Activated naive CD8-positive, alpha-beta T cell treated with anti-CD3 and anti-CD28 coated beads for 36 hours (primary cell): Measurements from ENCODE around the gene GLRA1. TPM values are rescaled to one million over a fixed set of nuclear protein-coding genes. Genes with fewer than 3 reads are reported as not detected.
"Not testable (repeated sequence)": the region's sequence is repeated elsewhere in the genome, so short reads cannot be mapped to it uniquely, and the experiment has no call there.

Experiments
- DNase-seq: peaks from one replicate; pipeline ENCODE4 v3.0.0; 2021
- H3K27ac Mint-ChIP-seq: one replicate; pipeline ENCODE4 v1.8.0; 2022; ENCODE audit warnings: mild to moderate bottlenecking, moderate library complexity, mixed read lengths
- H3K27me3 Mint-ChIP-seq: one replicate; pipeline ENCODE4 v1.8.0; 2022; ENCODE audit warnings: mild to moderate bottlenecking, mixed read lengths
- H3K36me3 Mint-ChIP-seq: one replicate; pipeline ENCODE4 v1.8.0; 2021; ENCODE audit warnings: mild to moderate bottlenecking, mixed read lengths
- H3K4me1 Mint-ChIP-seq: one replicate; pipeline ENCODE4 v1.8.0; 2021; ENCODE audit warnings: mixed read lengths
- H3K4me3 Mint-ChIP-seq: one replicate; pipeline ENCODE4 v1.8.0; 2022; ENCODE audit warnings: mild to moderate bottlenecking, moderate library complexity, mixed read lengths
- H3K9me3 Mint-ChIP-seq: one replicate; pipeline ENCODE4 v1.8.0; 2022; ENCODE audit warnings: mixed read lengths
- total RNA-seq, 2 experiments: library from RNA; stranded (reverse); gene quantifications; one replicate each; pipeline ENCODE4 v1.2.3, GENCODE V29; 2021

GLRA1 gene
- total RNA-seq, 2 experiments from 2014 or later, result not detected

DNA sequence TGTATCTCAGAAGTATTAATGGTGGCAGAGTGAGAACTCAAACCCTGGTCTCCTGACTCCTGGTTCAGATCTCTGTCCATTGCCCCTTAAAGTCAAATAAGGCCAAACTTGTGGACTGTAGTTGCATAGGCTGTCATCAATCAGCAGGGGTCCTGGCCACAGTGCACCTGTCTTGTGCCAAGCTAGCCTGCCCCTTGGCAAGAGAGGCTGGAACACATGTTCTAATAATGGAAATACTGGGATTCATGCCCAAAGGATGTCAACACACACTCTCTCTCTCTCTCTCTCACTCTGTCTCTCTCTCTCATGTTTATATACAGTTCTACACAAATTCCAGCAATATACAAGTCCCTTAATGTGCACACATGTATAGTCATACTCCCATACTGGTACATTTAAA lies 44.3 kb downstream of the GLRA1 start:
- Mint-ChIP-seq H3K36me3 (peaks cover 7% of the 10 kb centered on the region), H3K4me3 (no peak overlapping the region), H3K9me3 (peaks cover 12% of the 10 kb centered on the region), H3K27me3 (no peaks in the 10 kb centered on the region), H3K4me1 (no peaks in the 10 kb centered on the region), H3K27ac (no peak overlapping the region)
- DNase-seq, result no peak

DNA sequence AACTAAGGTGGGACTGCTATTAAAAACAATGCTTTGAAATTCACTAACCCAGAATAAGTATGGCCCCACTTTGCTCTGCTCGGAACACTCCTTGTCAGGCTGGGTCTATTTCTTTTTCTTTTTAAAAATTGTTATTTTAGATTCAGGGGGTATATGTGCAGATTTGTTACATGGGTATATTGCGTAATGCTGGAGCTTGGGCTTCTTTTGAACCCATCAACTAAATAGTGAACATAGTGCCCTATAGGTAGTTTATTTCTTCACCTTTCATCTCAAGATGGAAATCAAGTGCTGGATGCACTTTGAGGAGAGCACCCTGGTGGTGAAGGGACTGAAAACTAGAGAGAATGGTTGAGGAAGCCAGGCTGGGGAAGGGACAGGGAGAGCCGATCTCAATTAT lies 51.0 kb downstream of the GLRA1 start:
- H3K9me3 Mint-ChIP-seq, result peaks cover 12% of the 10 kb centered on the region
- no peak for DNase-seq
- H3K27ac Mint-ChIP-seq, result no peak overlapping the region
- H3K27me3 Mint-ChIP-seq, result no peaks in the 10 kb centered on the region
- peaks cover 7% of the 10 kb centered on the region for H3K36me3 Mint-ChIP-seq
- H3K4me1 Mint-ChIP-seq, result peaks cover under 1% of the 10 kb centered on the region
- no peak overlapping the region for H3K4me3 Mint-ChIP-seq

DNA sequence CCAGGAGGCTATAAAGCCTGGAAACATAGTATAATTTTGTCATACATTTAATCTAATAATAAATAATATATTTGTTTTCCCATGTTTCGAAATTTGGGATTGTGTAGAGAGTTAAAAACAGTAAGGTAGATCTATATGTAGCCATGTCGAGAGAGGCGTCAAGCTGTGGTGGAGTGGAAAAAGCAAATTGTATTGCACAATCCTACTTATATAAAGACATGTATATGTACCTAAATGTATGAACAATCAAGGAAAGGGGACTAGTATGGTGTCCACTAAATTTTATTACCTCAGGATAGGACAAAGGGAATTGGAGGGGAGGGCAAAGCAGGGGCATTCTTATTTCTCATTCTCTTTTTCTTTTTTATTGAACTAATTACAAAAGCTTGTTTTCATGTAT lies 52.0 kb downstream of the GLRA1 start:
- no peaks in the 10 kb centered on the region for H3K27me3 Mint-ChIP-seq
- DNase-seq, result no peak
- no peak overlapping the region for H3K4me3 Mint-ChIP-seq
- H3K9me3 Mint-ChIP-seq, result peaks cover 8% of the 10 kb centered on the region
- no peak overlapping the region for H3K27ac Mint-ChIP-seq
- peaks cover 3% of the 10 kb centered on the region for H3K36me3 Mint-ChIP-seq
- peaks cover 2% of the 10 kb centered on the region for H3K4me1 Mint-ChIP-seq

GRCh38 chr5:151870820-151871219 lies 53.8 kb downstream of the GLRA1 start:
- H3K27me3 Mint-ChIP-seq, result no peaks in the 10 kb centered on the region
- H3K4me3 Mint-ChIP-seq, result no peak overlapping the region
- no peak overlapping the region for H3K27ac Mint-ChIP-seq
- no peak for DNase-seq
- no peaks in the 10 kb centered on the region for H3K36me3 Mint-ChIP-seq
- H3K9me3 Mint-ChIP-seq, result no peaks in the 10 kb centered on the region
- peaks cover 2% of the 10 kb centered on the region for H3K4me1 Mint-ChIP-seq

DNA sequence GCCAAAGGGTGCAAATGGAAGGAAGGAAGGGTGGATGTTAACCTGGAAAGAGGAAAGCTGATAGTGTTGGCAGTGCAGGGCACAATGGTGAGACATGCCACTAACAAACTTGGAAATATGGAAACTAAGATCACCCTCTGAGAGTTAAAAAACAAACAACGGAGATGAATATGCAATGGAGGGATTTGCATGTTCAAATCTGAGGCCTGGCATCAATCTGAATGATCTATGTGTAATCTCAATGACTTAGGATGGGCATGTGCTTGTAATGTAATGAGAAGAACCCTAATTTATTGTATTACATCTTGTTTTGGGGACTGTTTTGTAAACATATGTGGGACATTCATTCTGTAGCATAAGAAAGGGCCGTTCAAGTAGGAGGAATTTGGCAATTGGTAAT lies 54.4 kb downstream of the GLRA1 start:
- no peak overlapping the region for H3K27ac Mint-ChIP-seq
- peaks cover 2% of the 10 kb centered on the region for H3K4me1 Mint-ChIP-seq
- H3K4me3 Mint-ChIP-seq, result no peak overlapping the region
- H3K27me3 Mint-ChIP-seq, result no peaks in the 10 kb centered on the region
- H3K9me3 Mint-ChIP-seq, result no peaks in the 10 kb centered on the region
- no peak for DNase-seq
- no peaks in the 10 kb centered on the region for H3K36me3 Mint-ChIP-seq

DNA sequence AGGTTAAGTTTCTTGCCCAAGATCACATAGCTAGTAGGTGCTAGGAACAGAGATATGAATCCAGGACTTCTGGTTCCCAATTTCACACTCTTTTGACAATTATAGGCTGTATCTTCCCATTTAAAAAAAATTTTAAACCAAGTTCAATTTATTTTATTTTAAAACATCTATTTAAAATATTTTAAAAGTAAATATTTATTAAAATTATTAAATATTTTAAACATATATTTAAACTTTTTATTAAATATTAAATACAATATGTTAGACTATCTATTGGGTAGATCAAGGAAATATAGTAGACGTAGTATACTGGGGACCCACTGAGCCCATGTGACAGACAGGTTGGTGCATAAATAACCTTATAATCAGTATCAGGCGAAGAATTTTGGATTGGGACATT lies 54.8 kb downstream of the GLRA1 start:
- Mint-ChIP-seq H3K36me3 (no peaks in the 10 kb centered on the region), H3K27ac (no peak overlapping the region)

DNA sequence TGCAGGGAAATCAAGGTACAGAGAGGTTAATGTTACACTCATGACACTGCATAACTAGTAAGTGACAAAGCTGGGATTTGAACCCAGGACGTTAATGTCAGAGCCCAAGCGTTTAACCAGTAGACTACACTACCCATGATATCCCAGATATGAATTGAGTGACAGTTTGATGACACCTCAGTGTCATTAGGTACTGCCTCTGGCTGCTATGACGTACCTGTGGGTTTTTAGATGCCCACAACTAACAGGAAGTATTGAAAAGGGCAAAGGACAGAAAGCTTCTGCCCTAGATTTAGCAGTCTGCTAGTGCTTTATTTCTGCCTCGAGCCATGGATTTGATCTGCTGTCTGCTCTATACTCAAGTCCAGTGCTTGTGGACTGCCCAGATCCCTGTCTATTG lies 56.2 kb downstream of the GLRA1 start:
- Mint-ChIP-seq H3K4me1 (peaks cover 2% of the 10 kb centered on the region), H3K9me3 (no peaks in the 10 kb centered on the region), H3K4me3 (no peak overlapping the region), H3K36me3 (no peaks in the 10 kb centered on the region), H3K27ac (no peak overlapping the region), H3K27me3 (no peaks in the 10 kb centered on the region)
- DNase-seq, result no peak

More for the DNA sequence above, 54.8 kb downstream of the GLRA1 start:
- Mint-ChIP-seq H3K4me3 (no peak overlapping the region), H3K4me1 (peaks cover 2% of the 10 kb centered on the region), H3K27me3 (no peaks in the 10 kb centered on the region), H3K9me3 (no peaks in the 10 kb centered on the region)
- DNase-seq, result no peak

DNA sequence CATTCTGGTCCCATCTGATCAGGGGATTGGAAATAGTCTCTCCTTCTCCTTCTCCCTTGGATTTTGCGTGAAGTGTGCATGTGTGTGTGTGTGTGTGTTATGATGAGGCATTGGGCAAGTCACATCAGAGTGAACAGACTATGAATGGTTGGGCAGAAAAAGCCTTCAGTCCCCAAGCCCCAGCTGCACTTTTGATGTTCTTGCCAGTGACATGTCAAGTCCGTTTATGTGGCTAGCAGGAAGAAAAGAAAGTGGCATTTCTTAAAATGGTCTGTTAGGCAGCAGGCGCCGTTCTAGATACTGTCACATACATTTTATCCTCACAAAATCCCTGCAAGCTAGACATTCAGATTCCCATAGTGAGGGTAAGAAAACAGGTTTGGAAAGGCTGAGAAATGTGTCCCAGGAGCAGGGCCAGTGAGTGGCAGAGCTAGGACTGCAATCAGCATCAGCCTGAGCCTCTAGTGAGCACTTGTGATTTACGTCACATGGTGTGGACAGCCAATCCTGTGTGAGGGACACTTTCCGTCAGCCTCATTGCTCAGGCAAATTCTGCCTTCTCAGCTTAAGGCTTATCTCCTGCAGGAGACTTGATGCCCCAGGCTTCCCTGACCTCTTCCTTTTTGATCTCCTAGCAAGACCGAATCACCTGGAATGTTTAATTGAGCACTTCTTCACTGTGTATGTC lies 60.4 kb downstream of the GLRA1 start:
- Mint-ChIP-seq H3K27ac (no peak overlapping the region), H3K9me3 (no peaks in the 10 kb centered on the region), H3K27me3 (no peaks in the 10 kb centered on the region), H3K4me3 (no peak overlapping the region), H3K4me1 (peaks cover 2% of the 10 kb centered on the region), H3K36me3 (peaks cover 1% of the 10 kb centered on the region)
- DNase-seq, result no peak

DNA sequence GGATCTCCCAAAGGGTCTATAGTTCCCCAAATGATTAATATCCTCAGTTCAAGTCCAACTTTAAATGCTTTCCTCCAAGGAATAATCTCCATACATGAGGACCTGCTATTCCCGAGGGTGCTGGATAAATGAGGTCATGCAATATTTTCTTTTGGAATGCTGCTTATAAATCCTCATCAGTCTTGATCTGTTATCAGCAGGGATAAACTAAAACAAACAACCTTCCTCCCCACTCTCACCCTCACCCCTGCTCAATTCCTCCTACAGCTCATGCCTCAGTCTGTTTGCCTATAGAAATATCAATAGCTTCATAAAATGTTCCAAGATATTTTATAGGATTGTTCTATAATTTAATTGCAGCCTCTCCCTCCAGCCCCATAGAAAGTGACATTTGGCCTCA lies 61.1 kb downstream of the GLRA1 start:
- no peaks in the 10 kb centered on the region for H3K27me3 Mint-ChIP-seq
- no peaks in the 10 kb centered on the region for H3K9me3 Mint-ChIP-seq
- DNase-seq, result no peak
- peaks cover under 1% of the 10 kb centered on the region for H3K4me1 Mint-ChIP-seq
- H3K4me3 Mint-ChIP-seq, result no peak overlapping the region
- no peak overlapping the region for H3K27ac Mint-ChIP-seq
- peaks cover 1% of the 10 kb centered on the region for H3K36me3 Mint-ChIP-seq

DNA sequence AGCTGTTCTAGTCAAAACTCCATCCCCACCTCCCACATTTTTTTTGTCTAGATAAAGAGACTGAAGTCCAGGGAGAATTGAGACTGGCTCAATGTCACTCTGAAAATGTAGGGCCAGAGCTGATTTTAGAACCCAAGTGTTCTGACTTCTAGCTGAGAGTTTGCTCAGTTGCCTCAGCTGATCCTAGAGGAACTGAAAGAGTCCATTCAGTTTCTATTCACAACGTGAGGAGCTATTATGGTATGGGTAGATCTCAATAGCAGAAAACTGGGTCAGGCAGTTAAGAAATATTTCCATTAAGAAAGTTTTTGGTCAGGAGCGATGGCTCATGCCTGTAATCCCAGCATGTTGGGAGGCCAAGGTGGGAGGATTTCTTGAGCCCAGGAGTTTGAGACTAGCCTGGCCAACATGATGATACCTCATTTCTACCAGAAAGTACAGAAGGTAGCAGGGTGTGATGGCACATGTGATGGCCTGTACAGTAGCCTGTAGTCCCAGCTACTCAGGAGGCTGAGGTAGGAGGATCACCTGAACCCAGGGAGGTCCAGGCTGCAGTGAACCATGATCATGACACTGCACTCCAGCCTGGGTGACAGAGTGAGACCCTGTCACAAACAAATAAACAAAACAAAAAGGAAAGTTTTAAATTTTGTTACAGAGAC lies 61.7 kb downstream of the GLRA1 start:
- H3K4me3 Mint-ChIP-seq, result no peak overlapping the region

DNA sequence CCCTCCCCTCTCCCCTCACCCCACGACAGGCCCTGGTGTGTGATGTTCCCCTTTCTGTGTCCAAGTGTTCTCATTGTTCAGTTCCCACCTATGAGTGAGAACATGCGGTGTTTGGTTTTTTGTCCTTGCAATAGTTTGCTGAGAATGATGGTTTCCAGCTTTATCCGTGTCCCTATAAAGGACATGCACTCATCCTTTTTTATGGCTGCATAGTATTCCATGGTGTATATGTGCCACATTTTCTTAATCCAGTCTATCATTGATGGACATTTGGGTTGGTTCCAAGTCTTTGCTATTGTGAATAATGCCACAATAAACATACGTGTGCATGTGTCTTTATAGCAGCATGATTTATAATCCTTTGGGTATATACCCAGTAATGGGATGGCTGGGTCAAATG lies 63.8 kb downstream of the GLRA1 start:
- not testable (repeated sequence) for H3K9me3 Mint-ChIP-seq, H3K27me3 Mint-ChIP-seq, H3K36me3 Mint-ChIP-seq, H3K4me3 Mint-ChIP-seq, H3K27ac Mint-ChIP-seq, DNase-seq, H3K4me1 Mint-ChIP-seq

More for the DNA sequence above, 61.7 kb downstream of the GLRA1 start:
- H3K27ac Mint-ChIP-seq, result no peak overlapping the region
- no peaks in the 10 kb centered on the region for H3K27me3 Mint-ChIP-seq
- no peak for DNase-seq
- no peaks in the 10 kb centered on the region for H3K4me1 Mint-ChIP-seq
- H3K9me3 Mint-ChIP-seq, result no peaks in the 10 kb centered on the region
- H3K36me3 Mint-ChIP-seq, result peaks cover 1% of the 10 kb centered on the region

DNA sequence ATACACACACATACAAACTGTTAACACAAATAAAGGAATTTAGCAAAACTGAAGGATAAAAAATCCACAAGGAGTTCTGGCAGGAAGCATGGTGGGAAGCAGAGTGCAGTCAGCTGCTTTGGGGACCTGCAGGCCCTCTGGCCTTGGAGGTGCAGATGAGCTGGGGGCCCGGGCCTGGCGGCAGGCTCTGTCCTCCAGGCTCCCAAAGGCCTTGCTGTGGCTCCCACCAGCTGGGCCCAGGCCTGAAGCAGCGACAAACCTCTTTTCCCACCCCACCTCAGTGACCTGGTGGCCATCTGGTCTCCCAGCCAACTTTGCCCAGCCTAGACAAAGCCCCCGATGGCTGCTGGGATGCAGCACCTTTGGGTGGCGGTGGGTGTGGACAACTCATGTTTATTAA lies 67.8 kb downstream of the GLRA1 start:
- peaks cover 1% of the 10 kb centered on the region for H3K36me3 Mint-ChIP-seq
- H3K27me3 Mint-ChIP-seq, result no peaks in the 10 kb centered on the region
- H3K4me3 Mint-ChIP-seq, result no peak overlapping the region

DNA sequence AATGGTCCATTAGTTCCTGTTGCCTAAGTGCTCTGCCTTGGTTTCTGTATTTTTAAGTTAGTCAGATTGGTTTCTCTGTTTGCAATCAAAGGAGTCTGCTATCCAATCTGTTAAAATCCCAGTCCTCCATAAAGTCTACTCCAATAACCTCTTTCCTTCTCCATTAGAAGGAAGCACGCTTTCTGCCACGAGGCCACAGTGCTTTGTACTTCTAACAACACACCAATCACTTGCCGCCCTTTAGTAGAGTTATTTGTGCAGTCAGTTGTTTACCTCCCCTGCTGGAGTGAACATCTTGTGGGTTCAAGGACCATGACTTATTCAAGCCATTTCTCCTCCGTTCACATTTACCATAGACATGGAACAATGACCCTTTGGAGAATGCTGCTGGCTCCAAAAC lies 69.0 kb downstream of the GLRA1 start:
- H3K36me3 Mint-ChIP-seq, result no peaks in the 10 kb centered on the region
- no peak for DNase-seq
- H3K27ac Mint-ChIP-seq, result no peak overlapping the region
- H3K9me3 Mint-ChIP-seq, result no peaks in the 10 kb centered on the region
- H3K27me3 Mint-ChIP-seq, result no peaks in the 10 kb centered on the region
- no peak overlapping the region for H3K4me3 Mint-ChIP-seq
- no peaks in the 10 kb centered on the region for H3K4me1 Mint-ChIP-seq

More for the DNA sequence above, 67.8 kb downstream of the GLRA1 start:
- Mint-ChIP-seq H3K27ac (no peak overlapping the region), H3K9me3 (no peaks in the 10 kb centered on the region), H3K4me1 (no peaks in the 10 kb centered on the region)
- DNase-seq, result no peak

GRCh38 chr5:151847871-151848270 lies 76.8 kb downstream of the GLRA1 start:
- no peaks in the 10 kb centered on the region for H3K27me3 Mint-ChIP-seq
- DNase-seq, result no peak
- H3K4me3 Mint-ChIP-seq, result no peak overlapping the region
- H3K36me3 Mint-ChIP-seq, result no peaks in the 10 kb centered on the region
- no peak overlapping the region for H3K27ac Mint-ChIP-seq
- H3K4me1 Mint-ChIP-seq, result no peaks in the 10 kb centered on the region
- no peaks in the 10 kb centered on the region for H3K9me3 Mint-ChIP-seq

- Mint-ChIP-seq H3K27me3 (no peaks in the 10 kb centered on the region), H3K36me3 (no peaks in the 10 kb centered on the region), H3K27ac (no peak overlapping the region), H3K9me3 (peaks cover 1% of the 10 kb centered on the region), H3K4me1 (no peaks in the 10 kb centered on the region), H3K4me3 (no peak overlapping the region)
- DNase-seq, result no peak
Observed at GRCh38 chr5:151846765-151847164, 77.9 kb downstream of the GLRA1 start.

GRCh38 chr5:151832843-151833242 lies 91.8 kb downstream of the GLRA1 start:
- not testable (repeated sequence) for H3K4me1 Mint-ChIP-seq, H3K27ac Mint-ChIP-seq, H3K27me3 Mint-ChIP-seq, DNase-seq, H3K4me3 Mint-ChIP-seq
- H3K36me3 Mint-ChIP-seq, result peaks cover 40% of the 10 kb centered on the region
- H3K9me3 Mint-ChIP-seq, result peaks cover 51% of the 10 kb centered on the region
